GM19372 (cell line): ENCODE results near the gene LRRC70.
"Not testable (repeated sequence)": the region's sequence is repeated elsewhere in the genome, so short reads cannot be mapped to it uniquely, and the experiment has no call there.

Experiments used
- ATAC-seq: cut with Tn5 transposase; IDR thresholded peaks from one replicate; pipeline ENCODE4 v1.9.1; 2021; ENCODE audit warnings: mild to moderate bottlenecking, low read depth, moderate library complexity; ENCODE audit not compliant: unreplicated experiment

The LRRC70 gene

GRCh38 chr5:62603934-62604333, 25.3 kb downstream of the LRRC70 start:
- no peak for ATAC-seq

GRCh38 chr5:62605638-62606037, 27.0 kb downstream of the LRRC70 start:
- no peak for ATAC-seq

GRCh38 chr5:62606878-62607277, 28.3 kb downstream of the LRRC70 start:
- no peak for ATAC-seq

GRCh38 chr5:62607615-62608014, 29.0 kb downstream of the LRRC70 start:
- ATAC-seq = no peak

- ATAC-seq = no peak
Measured at GRCh38 chr5:62608529-62609511, 30.2 kb downstream of the LRRC70 start.

- ATAC-seq = no peak
Measured at GRCh38 chr5:62614355-62614754, 35.7 kb downstream of the LRRC70 start.

- no peak for ATAC-seq
Measured at GRCh38 chr5:62616615-62617277, 38.1 kb downstream of the LRRC70 start.

- ATAC-seq = no peak
Measured at GRCh38 chr5:62617943-62618342, 39.3 kb downstream of the LRRC70 start.

- no peak for ATAC-seq
Measured at GRCh38 chr5:62620761-62621160, 42.1 kb downstream of the LRRC70 start.

GRCh38 chr5:62621280-62621679, 42.7 kb downstream of the LRRC70 start:
- ATAC-seq = no peak

GRCh38 chr5:62623271-62623670, 44.7 kb downstream of the LRRC70 start:
- ATAC-seq = no peak

- ATAC-seq = not testable (repeated sequence)
Measured at GRCh38 chr5:62624436-62624835, 45.8 kb downstream of the LRRC70 start.

- no peak for ATAC-seq
Measured at GRCh38 chr5:62626534-62626933, 47.9 kb downstream of the LRRC70 start.

- ATAC-seq = no peak
Measured at GRCh38 chr5:62627121-62627520, 48.5 kb downstream of the LRRC70 start.

- ATAC-seq = no peak
Measured at GRCh38 chr5:62627901-62628300, 49.3 kb downstream of the LRRC70 start.
